Keratinocyte (primary cell): ENCODE data around the gene LMTK2. TPM values are rescaled to one million over a fixed set of nuclear protein-coding genes. Genes with fewer than 3 reads are reported as not detected.

ENCODE experiments used
- DNase-seq: peaks from one replicate; pipeline ENCODE4 v3.0.0-alpha.2; 2011; ENCODE audit warnings: low read depth, missing footprints, low spot score
- FAIRE-seq: peaks from 2 replicates; lab custom pipeline; 2011; peaks lifted over from hg19 to GRCh38; lab: Jason Lieb, UNC
- H2AFZ ChIP-seq: 2 replicates; pipeline ENCODE4 v1.6.0; 2012; ENCODE audit warnings: low read length, control low read depth, inconsistent platforms; ENCODE audit not compliant: control insufficient read depth
- H3K27ac ChIP-seq: 2 replicates; pipeline ENCODE4 v1.5.1; 2011; ENCODE audit warnings: low read length; ENCODE audit not compliant: control insufficient read depth, insufficient read depth
- H3K27me3 ChIP-seq: 3 replicates; pipeline ENCODE4 v1.6.0; 2011; ENCODE audit warnings: low read length; ENCODE audit not compliant: control insufficient read depth, insufficient read depth; ENCODE audit errors: extremely low read depth
- H3K36me3 ChIP-seq, 2 experiments: 2 replicates in 1 of 2; 3 replicates in 1 of 2; pipeline ENCODE4 v1.5.1; 2011; ENCODE audit warnings: low read length in 2 of 2, mild to moderate bottlenecking in 1 of 2; ENCODE audit not compliant: control insufficient read depth in 2 of 2, insufficient read depth in 2 of 2; ENCODE audit errors: extremely low read depth in 1 of 2
- H3K4me1 ChIP-seq: 3 replicates; pipeline ENCODE4 v1.5.1; 2011; ENCODE audit warnings: low read length; ENCODE audit not compliant: control insufficient read depth, insufficient read depth; ENCODE audit errors: extremely low read depth
- H3K4me2 ChIP-seq: 3 replicates; pipeline ENCODE4 v1.6.0; 2011; ENCODE audit warnings: low read depth, low read length; ENCODE audit not compliant: control insufficient read depth, insufficient read depth; ENCODE audit errors: extremely low read depth
- H3K4me3 ChIP-seq, 3 experiments: fragments of 200-600 bp in 1 of 3; sonication (generic) in 1 of 3; 2 replicates in 2 of 3; 3 replicates in 1 of 3; pipeline ENCODE4 v1.5.1; 2011 to 2016; ENCODE audit warnings: low read length in 3 of 3, mild to moderate bottlenecking in 3 of 3, control low read depth in 2 of 3, inconsistent platforms in 1 of 3, low read depth in 1 of 3, mixed read lengths in 1 of 3, mixed run types in 1 of 3, moderate library complexity in 1 of 3; ENCODE audit not compliant: control insufficient read depth in 2 of 3, insufficient read depth in 2 of 3; ENCODE audit errors: extremely low read depth in 1 of 3
- H3K79me2 ChIP-seq: 2 replicates; pipeline ENCODE4 v1.6.0; 2012; ENCODE audit warnings: low read length; ENCODE audit not compliant: control insufficient read depth, insufficient read depth
- H3K9ac ChIP-seq: 3 replicates; pipeline ENCODE4 v1.6.0; 2011; ENCODE audit warnings: low read length; ENCODE audit not compliant: control insufficient read depth, insufficient read depth; ENCODE audit errors: extremely low read depth
- H3K9me1 ChIP-seq: 3 replicates; pipeline ENCODE4 v1.6.0; 2011; ENCODE audit warnings: low read length; ENCODE audit not compliant: control insufficient read depth, insufficient read depth; ENCODE audit errors: extremely low read depth
- H3K9me3 ChIP-seq: 2 replicates; pipeline ENCODE4 v1.5.1; 2012; ENCODE audit warnings: low read depth, low read length; ENCODE audit not compliant: control insufficient read depth
- H4K20me1 ChIP-seq: 3 replicates; pipeline ENCODE4 v1.6.0; 2011; ENCODE audit warnings: low read length; ENCODE audit not compliant: control insufficient read depth, insufficient read depth; ENCODE audit errors: extremely low read depth
- CTCF ChIP-seq, 3 experiments: IDR thresholded peaks in 1 of 3; conservative IDR thresholded peaks in 1 of 3; optimal IDR thresholded peaks in 1 of 3; 2 replicates in 2 of 3; 3 replicates in 1 of 3; pipeline versions ENCODE3 to v1.5.1; 2011; ENCODE audit warnings: low read length in 3 of 3, mild to moderate bottlenecking in 3 of 3, moderate library complexity in 2 of 3, control low read depth in 1 of 3, inconsistent platforms in 1 of 3; ENCODE audit not compliant: insufficient read depth in 2 of 3; ENCODE audit errors: extremely low read depth in 1 of 3
- EZH2 ChIP-seq: IDR thresholded peaks from one replicate; pipeline ENCODE4 v1.6.1; 2012; ENCODE audit warnings: inconsistent platforms, mild to moderate bottlenecking, low read length, moderate library complexity
- dilution Hi-C: fragments of 300-500 bp; cut with MboI; formaldehyde crosslinking; loops from one replicate; pipeline ENCODE4 v1.7.0; 2020; ENCODE audit warnings: low sequenced_read_pairs; ENCODE audit not compliant: extremely low pct_ligation_motif_present
- polyA plus RNA-seq, 5 experiments: library from polyadenylated mRNA; depleted of rRNA in 3 of 5; stranded (reverse) in 3 of 5; stranded (forward) in 1 of 5; unstranded in 1 of 5; fragments of >200 nt; gene quantifications; 1 replicate in 1 of 5; 2 replicates in 3 of 5; 3 replicates in 1 of 5; pipeline versions ENCODE4 v1.2.1 to v1.2.3, GENCODE V29; 2011 to 2012; ENCODE audit warnings: missing spikeins in 2 of 5, low read depth in 1 of 5, low replicate concordance in 1 of 5

The LMTK2 gene
- polyA plus RNA-seq, 1 donor (not counting 4 experiments of a cell fraction or from before 2014, with no cell fraction given): 6.6 TPM

DNA sequence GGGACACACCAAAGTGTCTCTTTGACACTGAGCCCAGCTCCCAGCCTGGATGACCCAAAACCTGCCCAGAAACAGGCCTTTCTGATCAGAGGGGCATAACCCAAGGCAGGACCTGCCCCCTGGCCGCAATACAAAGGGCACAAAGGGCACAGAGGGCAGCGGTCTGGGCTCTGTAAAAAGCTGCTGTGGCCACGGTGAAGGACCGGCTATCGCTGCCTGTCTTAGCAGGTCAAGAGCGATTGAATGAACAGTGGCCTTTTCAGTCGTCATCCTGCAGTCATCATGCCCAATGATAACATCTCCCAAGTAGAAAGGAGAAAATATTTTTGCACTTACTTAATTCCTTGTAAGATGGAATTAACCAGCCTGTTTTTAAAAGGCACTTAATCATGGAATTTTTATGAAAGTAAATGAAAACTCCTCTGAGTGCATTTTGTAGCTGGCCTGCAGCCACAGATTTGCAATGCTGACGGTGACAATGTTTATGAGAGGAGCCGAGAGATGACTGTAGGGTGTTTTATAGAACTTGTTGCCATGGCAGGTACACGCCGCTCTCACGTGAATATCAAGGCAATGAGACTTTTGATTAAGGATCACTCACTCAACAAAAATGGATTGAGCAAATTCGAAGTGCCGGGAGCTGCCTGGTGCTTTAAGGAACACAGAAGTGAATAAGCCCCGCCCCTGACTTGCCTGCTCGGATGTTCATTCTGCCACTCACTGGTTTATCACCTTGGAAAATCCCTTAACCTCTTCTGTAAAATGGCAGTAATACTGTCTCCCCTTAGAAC is 57.2 kb downstream of the LMTK2 start:
- peak overlapping the region; percentile 78 for H3K9ac ChIP-seq
- H3K36me3 ChIP-seq: peaks cover 0 to 3% of the 10 kb centered on the region in 2 experiments
- H3K79me2 ChIP-seq: peaks cover 11% of the 10 kb centered on the region
- H3K4me2 ChIP-seq: peak overlapping the region; percentile 78
- no peak for TF ChIP-seq EZH2
- H3K27ac ChIP-seq: peak overlapping the region; percentile 92
- no peaks in the 10 kb centered on the region for H4K20me1 ChIP-seq
- peaks cover 37% of the 10 kb centered on the region for H3K4me1 ChIP-seq
- H3K9me3 ChIP-seq: no peaks in the 10 kb centered on the region
- DNase-seq (peak; percentile 76), FAIRE-seq (peak; percentile 92)
- peak overlapping the region in 2 of 3 experiments; percentile 8 to 34 for H3K4me3 ChIP-seq
- H2AFZ ChIP-seq: no peak overlapping the region
- H3K9me1 ChIP-seq: no peaks in the 10 kb centered on the region
- H3K27me3 ChIP-seq: no peaks in the 10 kb centered on the region
- dilution Hi-C loops: no loop called here

DNA sequence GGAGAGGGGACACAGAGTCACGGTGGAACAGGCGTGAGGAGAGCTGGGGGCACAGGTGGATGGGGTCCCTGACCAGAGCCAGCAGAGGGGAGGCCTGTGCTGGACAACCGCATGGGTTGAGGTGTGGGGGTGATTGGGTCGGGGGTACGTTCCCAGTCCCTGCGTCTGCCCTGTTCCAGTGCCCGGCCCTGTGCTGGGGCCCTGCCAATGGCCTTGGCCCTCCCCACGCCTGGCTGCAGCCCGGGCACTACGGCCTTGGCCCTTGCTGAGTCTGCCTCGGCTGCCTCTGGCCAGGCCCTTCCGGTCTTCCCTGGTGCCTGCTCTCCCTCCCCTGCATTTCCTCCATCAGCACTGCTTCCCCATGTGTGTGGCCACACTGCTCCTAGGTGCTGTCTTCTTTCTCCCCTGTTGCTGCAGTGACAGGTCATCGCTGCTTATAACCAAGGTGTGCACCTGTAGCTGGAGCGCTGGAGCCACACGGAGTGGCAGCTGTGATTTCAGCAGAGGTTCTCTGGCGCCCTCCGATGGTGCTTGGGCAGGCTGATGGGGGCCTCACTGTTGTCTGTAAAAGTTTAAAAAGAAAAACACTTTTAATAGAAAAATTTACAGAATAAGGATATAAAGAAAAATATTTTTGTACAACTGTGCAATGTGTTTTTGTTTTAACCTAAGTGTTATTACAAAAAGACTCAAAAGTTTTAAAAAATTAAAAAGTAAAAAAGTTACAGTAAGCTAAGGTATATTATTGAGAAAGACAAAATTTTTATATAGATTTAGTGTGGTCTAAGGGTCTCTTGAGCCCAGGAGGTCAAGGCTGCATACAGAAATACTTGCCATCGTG is 59.4 kb downstream of the LMTK2 start:
- Histone ChIP-seq H3K36me3 (peaks cover 0 to 3% of the 10 kb centered on the region in 2 experiments), H3K4me1 (peaks cover 35% of the 10 kb centered on the region), H3K9me1 (no peaks in the 10 kb centered on the region), H3K4me2 (no peak overlapping the region), H4K20me1 (no peaks in the 10 kb centered on the region), H3K79me2 (peaks cover 11% of the 10 kb centered on the region), H3K4me3 (no peak overlapping the region), H2AFZ (no peak overlapping the region), H3K27me3 (no peaks in the 10 kb centered on the region), H3K27ac (no peak overlapping the region), H3K9ac (no peak overlapping the region), H3K9me3 (no peaks in the 10 kb centered on the region)
- TF ChIP-seq CTCF (optimal IDR thresholded peaks at IDR 0.05 in 1 of 3, IDR thresholded peaks at IDR 0.05 in 1 of 3, conservative IDR thresholded peaks at IDR 0.05 in 1 of 3; ENCODE audit: extremely low read depth in 1 of 3, insufficient read depth in 2 of 3, low read length in 3 of 3) (peak; percentile 56 to 73 (median 61)), EZH2 (no peak)
- dilution Hi-C loops: no loop called here
- FAIRE-seq (no peak), DNase-seq (no peak)
